ENCODE data around the gene EYA2.

GRCh38 chr20:46934746-46935287, 40.2 kb downstream of the EYA2 start:
- TF ChIP-seq CTCF (IDR thresholded peaks at IDR 0.05), result no peak
- no peak for TF ChIP-seq POLR2A (IDR thresholded peaks at IDR 0.05)
